Kidney tubule cell (primary cell): ENCODE data around the gene DES.

Experiments
- DNase-seq: peaks from one replicate; pipeline ENCODE4 v3.0.0-alpha.2; 2018; ENCODE audit warnings: low spot score

The DES gene

DNA sequence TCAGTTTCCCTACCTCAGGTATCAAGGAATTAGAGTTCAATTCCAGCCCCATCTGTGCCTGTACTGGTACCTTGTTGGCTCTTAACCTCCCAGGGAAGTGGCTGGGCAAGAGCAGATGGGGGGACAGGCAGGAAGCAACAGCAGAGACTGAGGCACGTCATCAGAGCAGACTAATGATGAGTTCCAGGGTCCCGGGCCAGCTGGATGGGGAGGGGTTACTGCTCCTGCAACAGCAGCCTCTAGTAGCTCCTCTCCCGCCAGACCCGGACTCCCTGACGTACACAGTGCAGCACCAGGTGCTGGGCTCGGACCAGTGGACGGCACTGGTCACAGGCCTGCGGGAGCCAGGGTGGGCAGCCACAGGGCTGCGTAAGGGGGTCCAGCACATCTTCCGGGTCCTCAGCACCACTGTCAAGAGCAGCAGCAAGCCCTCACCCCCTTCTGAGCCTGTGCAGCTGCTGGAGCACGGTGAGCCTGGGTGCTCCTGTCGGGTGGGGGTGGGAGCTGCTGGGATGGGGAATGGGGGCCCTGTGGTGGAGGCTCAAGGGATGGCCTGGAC is 54.5 kb downstream of the DES start:
- no peak for DNase-seq

DNA sequence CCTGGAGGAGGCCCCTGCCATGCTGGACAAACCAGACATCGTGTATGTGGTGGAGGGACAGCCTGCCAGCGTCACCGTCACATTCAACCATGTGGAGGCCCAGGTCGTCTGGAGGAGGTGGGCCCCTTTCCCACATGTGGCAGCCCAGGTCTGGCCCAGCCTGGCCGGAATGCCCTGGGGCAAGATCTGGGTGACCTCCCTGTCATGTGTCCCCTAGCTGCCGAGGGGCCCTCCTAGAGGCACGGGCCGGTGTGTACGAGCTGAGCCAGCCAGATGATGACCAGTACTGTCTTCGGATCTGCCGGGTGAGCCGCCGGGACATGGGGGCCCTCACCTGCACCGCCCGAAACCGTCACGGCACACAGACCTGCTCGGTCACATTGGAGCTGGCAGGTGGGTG is 55.3 kb downstream of the DES start:
- DNase-seq: no peak

DNA sequence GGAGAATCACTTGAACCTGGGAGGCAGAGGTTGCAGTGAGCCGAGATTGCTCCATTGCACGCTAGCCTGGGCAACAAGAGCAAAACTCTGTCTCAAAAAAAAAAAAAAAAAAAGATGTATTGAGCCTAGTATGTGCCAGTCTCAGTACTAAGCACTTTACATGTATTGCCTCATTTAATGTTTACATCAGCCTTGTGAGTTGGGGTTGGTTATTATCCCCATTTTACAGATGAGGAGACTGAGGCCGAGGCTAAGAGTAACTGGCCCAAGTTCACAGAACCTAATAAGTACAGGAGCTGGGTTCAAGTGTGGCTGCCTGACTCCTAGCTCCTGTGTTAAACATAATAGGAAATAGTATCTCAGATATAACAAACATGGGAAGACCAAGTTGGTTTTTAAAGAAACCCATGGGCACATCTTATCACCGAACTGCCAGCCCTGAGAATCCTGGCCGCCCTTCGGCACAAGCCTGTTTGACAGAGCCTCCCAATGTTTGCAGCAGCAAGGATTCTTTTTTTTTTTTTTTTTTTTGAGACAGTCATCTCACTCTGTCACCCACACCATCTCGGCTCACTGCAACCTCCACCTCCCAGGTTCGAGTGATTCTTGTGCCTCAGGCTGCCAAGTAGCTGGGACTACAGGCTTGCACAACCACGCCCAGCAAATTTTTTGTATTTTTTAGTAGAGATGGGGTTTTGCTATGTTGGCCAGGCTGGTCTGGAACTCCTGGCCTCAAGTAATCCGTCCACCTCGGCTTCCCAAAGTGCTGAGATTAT is 56.3 kb downstream of the DES start:
- DNase-seq: no peak

DNA sequence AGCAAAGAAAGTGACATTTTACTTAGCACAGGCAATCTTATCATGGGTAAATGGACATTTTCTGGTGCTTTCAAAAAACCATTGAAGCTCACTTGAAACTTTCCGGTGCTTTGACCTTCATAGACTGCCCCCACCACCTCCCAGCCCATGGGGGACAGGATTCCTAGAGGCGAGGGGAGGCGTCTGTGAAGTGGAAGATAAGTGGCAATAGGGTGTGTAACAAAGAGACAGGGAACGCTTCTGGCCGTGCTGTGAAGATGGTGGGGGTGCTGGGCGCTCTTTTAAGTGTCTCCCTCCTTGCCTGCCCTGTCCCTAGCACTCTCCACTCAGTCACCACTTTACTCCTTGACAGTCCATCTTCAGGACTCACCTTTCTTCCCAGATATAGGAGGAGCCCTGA is 57.1 kb downstream of the DES start:
- DNase-seq: no peak

DNA sequence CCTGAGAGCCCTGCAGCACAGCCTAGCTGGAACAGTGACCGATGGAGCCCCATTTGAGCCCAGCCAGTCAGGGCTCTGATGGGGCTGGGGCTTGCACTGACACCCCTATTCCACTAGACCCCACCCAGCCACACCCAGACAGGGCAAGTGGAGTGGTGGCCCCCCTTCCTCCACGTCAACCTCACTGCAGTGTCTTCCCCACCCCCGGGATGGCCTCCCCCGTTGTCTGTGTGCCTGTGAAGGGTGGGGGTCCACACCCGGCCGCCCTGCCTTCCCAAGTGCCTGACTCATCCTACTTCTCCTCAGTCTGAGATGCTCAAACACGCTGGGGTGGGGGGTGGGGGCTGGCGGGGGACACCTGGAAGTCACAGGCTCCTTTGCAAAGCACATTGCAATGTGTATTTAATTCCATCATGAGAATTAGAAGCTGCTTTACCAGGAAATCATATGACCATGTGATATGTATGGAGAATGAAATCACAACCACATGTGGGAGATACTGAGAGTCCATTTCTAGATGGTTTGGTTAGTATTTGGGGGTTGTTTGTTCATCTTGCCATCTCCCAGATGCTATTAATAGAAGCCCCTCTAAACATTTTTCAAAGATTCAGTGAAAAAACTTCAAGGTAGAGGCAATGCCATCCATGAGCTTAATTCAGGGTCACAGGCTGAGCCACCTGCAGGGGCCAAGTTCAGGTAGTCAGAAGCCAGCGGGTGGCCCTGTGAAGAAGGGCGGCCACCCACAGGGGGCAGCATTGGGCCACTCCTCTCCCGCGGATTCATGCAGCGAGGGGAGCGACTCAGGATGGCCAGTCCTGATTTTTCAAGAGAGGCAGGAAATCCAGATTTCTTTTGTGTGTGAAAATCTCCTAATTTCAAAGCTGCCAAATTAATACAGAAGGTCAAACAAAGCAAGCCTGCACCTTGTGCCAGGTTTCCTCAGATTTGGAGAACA is 57.8 kb downstream of the DES start:
- peak; percentile 63 for DNase-seq
